GM18907 (cell line): ENCODE results near the gene PMAIP1.
A peak's percentile ranks its signal among the peaks of the same experiment; 100 is the strongest.
"Not testable (repeated sequence)": the region's sequence is repeated elsewhere in the genome, so short reads cannot be mapped to it uniquely, and the experiment has no call there.

Source experiments
- ATAC-seq: cut with Tn5 transposase; IDR thresholded peaks from one replicate; pipeline ENCODE4 v1.9.1; 2021; ENCODE audit warnings: mild to moderate bottlenecking, moderate library complexity; ENCODE audit not compliant: unreplicated experiment

Gene PMAIP1

GRCh38 chr18:59881728-59882656 is 17.8 kb upstream of the PMAIP1 start:
- peak; percentile 27 for ATAC-seq

GRCh38 chr18:59884351-59884750 is 15.4 kb upstream of the PMAIP1 start:
- ATAC-seq = no peak

- peak; percentile 87 for ATAC-seq
Measured at GRCh38 chr18:59885579-59886163, 14.1 kb upstream of the PMAIP1 start.

GRCh38 chr18:59886399-59886798 is 13.4 kb upstream of the PMAIP1 start:
- ATAC-seq = not testable (repeated sequence)

- no peak for ATAC-seq
Measured at GRCh38 chr18:59892123-59892522, 7.7 kb upstream of the PMAIP1 start.

- no peak for ATAC-seq
Measured at GRCh38 chr18:59893971-59894370, 5.8 kb upstream of the PMAIP1 start.

GRCh38 chr18:59897321-59897954 is 2.4 kb upstream of the PMAIP1 start:
- ATAC-seq = no peak

GRCh38 chr18:59898093-59898492 is 1.7 kb upstream of the PMAIP1 start:
- no peak for ATAC-seq

- ATAC-seq = peak; percentile 13
Measured at GRCh38 chr18:59898609-59899297, 1.0 kb upstream of the PMAIP1 start.

GRCh38 chr18:59900222-59901128 is 679 bp downstream of the PMAIP1 start:
- ATAC-seq = peak; percentile 35

- ATAC-seq = no peak
Measured at GRCh38 chr18:59902131-59902992, 2.6 kb downstream of the PMAIP1 start.

GRCh38 chr18:59902993-59903610 is 3.3 kb downstream of the PMAIP1 start:
- no peak for ATAC-seq

GRCh38 chr18:59904011-59904601 is 4.3 kb downstream of the PMAIP1 start:
- no peak for ATAC-seq

GRCh38 chr18:59905686-59906091 is 5.9 kb downstream of the PMAIP1 start:
- no peak for ATAC-seq

GRCh38 chr18:59906203-59906602 is 6.4 kb downstream of the PMAIP1 start:
- ATAC-seq = no peak

GRCh38 chr18:59907172-59907571 is 7.4 kb downstream of the PMAIP1 start:
- ATAC-seq = peak; percentile 24

- ATAC-seq = peak; percentile 10
Measured at GRCh38 chr18:59907660-59908059, 7.9 kb downstream of the PMAIP1 start.

- no peak for ATAC-seq
Measured at GRCh38 chr18:59908799-59909198, 9.0 kb downstream of the PMAIP1 start.
